T-cell (primary cell): ENCODE results near the gene OSBP2. TPM values are rescaled to one million over a fixed set of nuclear protein-coding genes. Genes with fewer than 3 reads are reported as not detected.

ENCODE experiments used
- ATAC-seq, 4 experiments: fragments of 200-7000 bp in 3 of 4; fragments of 150-1000 bp in 1 of 4; cut with Tn5 transposase; replicated peaks in 1 of 4; 1 replicate in 3 of 4; 2 replicates in 1 of 4; pipeline ENCODE4 v1.10.0; 2021; ENCODE audit warnings: moderate library complexity in 3 of 4, mild to moderate bottlenecking in 2 of 4, moderate number of reproducible peaks in 1 of 4
- CTCF ChIA-PET, 2 donors: fragments of 300-600 bp; sonication (Branson Sonifier 250); formaldehyde crosslinking; loops; one replicate each; lab custom pipeline; 2022; ENCODE audit warnings: antibody characterized with exemption in 2 of 2; lab: Charles Lee
- POLR2A ChIA-PET, 2 donors: fragments of 300-600 bp; sonication (Branson Sonifier 250); formaldehyde crosslinking; loops; one replicate each; lab custom pipeline; 2022; ENCODE audit warnings: antibody characterized with exemption in 2 of 2; lab: Charles Lee
- DNase-seq, 35 experiments: peaks; one replicate each; pipeline versions ENCODE4 v3.0.0 to v3.0.0-alpha.2; 2013 to 2023
- H3K27ac ChIP-seq: one replicate; pipeline ENCODE4 v1.5.1; 2013; ENCODE audit warnings: low read length
- H3K27me3 ChIP-seq, 2 experiments: replicated peaks in 1 of 2; 1 replicate in 1 of 2; 2 replicates in 1 of 2; pipeline versions ENCODE4 v1.6.1 to v1.7.0; 2013; ENCODE audit warnings: low read length in 1 of 2, mixed read lengths in 1 of 2; ENCODE audit not compliant: control insufficient read depth in 2 of 2, insufficient read depth in 2 of 2; ENCODE audit errors: extremely low read depth in 1 of 2
- H3K36me3 ChIP-seq, 2 donors: 1 replicate in 1 of 2; 2 replicates in 1 of 2; pipeline versions ENCODE4 v1.6.1 to v1.7.0; 2013; ENCODE audit warnings: low read length in 1 of 2; ENCODE audit not compliant: control insufficient read depth in 2 of 2, insufficient read depth in 1 of 2; ENCODE audit errors: extremely low read depth in 1 of 2
- H3K4me1 ChIP-seq, 2 experiments: 1 replicate in 1 of 2; 2 replicates in 1 of 2; pipeline versions ENCODE4 v1.6.1 to v1.7.0; 2013; ENCODE audit warnings: low read length in 2 of 2, mixed read lengths in 1 of 2; ENCODE audit not compliant: insufficient read depth in 2 of 2, control insufficient read depth in 1 of 2; ENCODE audit errors: extremely low read depth in 1 of 2
- H3K4me3 ChIP-seq, 2 donors: 1 replicate in 1 of 2; 2 replicates in 1 of 2; pipeline versions ENCODE4 v1.5.1 to v1.7.0; 2013; ENCODE audit warnings: mild to moderate bottlenecking in 2 of 2, low read length in 1 of 2, moderate library complexity in 1 of 2; ENCODE audit not compliant: control insufficient read depth in 1 of 2; ENCODE audit errors: extremely low read depth in 1 of 2
- H3K9me3 ChIP-seq: 2 replicates; pipeline ENCODE4 v1.7.0; 2013
- H3K27ac Mint-ChIP-seq, 2 donors: one replicate each; pipeline ENCODE4 v1.8.0; 2020 to 2021; ENCODE audit warnings: mild to moderate bottlenecking in 2 of 2, mixed read lengths in 2 of 2
- H3K27me3 Mint-ChIP-seq, 2 donors: one replicate each; pipeline ENCODE4 v1.8.0; 2021 to 2022; ENCODE audit warnings: mixed read lengths in 2 of 2
- H3K36me3 Mint-ChIP-seq: one replicate; pipeline ENCODE4 v1.8.0; 2021; ENCODE audit warnings: mixed read lengths
- H3K4me1 Mint-ChIP-seq, 3 donors: one replicate each; pipeline ENCODE4 v1.8.0; 2020 to 2022; ENCODE audit warnings: mixed read lengths in 3 of 3, mild to moderate bottlenecking in 1 of 3
- H3K4me3 Mint-ChIP-seq, 3 donors: one replicate each; pipeline ENCODE4 v1.8.0; 2020 to 2022; ENCODE audit warnings: mild to moderate bottlenecking in 3 of 3, mixed read lengths in 3 of 3, moderate library complexity in 3 of 3
- H3K9me3 Mint-ChIP-seq, 3 donors: one replicate each; pipeline ENCODE4 v1.8.0; 2020 to 2022; ENCODE audit warnings: mixed read lengths in 3 of 3
- WGBS: methylation state at CpG from one replicate; pipeline ENCODE4 v1.1.5; 2013; ENCODE audit warnings: missing lambda C conversion rate; ENCODE audit not compliant: insufficient coverage; 5-methylcytosine and 5-hydroxymethylcytosine counted together
- total RNA-seq, 35 experiments: library from RNA in 6 of 35; stranded (reverse) in 6 of 35; fragments of 120-200 nt in 1 of 35; gene quantifications; one replicate each; pipeline versions ENCODE4 v1.2.1 to v1.2.4 and lab custom pipeline; 2013 to 2026

Gene OSBP2
- total RNA-seq, 5 donors from 2014 or later (not counting 1 experiment from before 2014, with no cell fraction given): 1.6 to 2.8 (median 2.1) TPM

DNA sequence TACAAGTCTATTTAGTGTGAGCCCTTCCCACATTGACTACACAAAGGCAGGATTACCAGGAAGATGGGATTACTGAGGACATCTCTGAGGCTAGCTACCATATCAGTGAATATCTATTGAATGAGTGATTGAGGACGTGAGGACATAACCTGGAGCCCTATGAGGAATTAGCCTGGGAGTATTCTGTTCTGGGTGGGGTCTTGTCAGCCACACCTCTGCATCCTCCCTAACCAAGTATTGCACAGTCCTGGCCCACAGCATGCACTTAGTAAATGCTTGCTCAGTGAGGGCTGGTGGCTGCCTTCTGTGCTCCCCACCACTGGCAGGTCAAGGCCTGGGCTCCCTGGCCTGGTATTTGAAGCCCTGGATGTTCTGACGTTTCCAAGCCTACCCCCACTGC, 41.8 kb upstream of the OSBP2 start:
- Histone ChIP-seq H3K9me3 (no peaks in the 10 kb centered on the region), H3K4me1 (peaks cover 0 to 10% of the 10 kb centered on the region in 2 experiments), H3K27ac (no peak overlapping the region), H3K27me3 (no peaks in the 10 kb centered on the region), H3K36me3 (peaks cover 3 to 9% of the 10 kb centered on the region in 2 donors), H3K4me3 (no peak overlapping the region)
- peaks cover 8% of the 10 kb centered on the region for H3K36me3 Mint-ChIP-seq
- H3K4me3 Mint-ChIP-seq: no peak overlapping the region
- no CpG with 5 or more reads among the region's 2 CpGs for WGBS
- H3K27me3 Mint-ChIP-seq: no peaks in the 10 kb centered on the region
- ChIA-PET POLR2A (no interaction called here), CTCF (interaction anchor here in 1 of 2 donors (0.6 kb wide), 1 partner anchor 138 kb away, joined by 4 read pairs; no protein-coding TSS in a partner anchor)
- DNase-seq (no peak), ATAC-seq (no peak)
- no peaks in the 10 kb centered on the region for H3K9me3 Mint-ChIP-seq
- no peak overlapping the region for H3K27ac Mint-ChIP-seq
- peaks cover 0 to 18% (median 11%) of the 10 kb centered on the region in 3 donors for H3K4me1 Mint-ChIP-seq

DNA sequence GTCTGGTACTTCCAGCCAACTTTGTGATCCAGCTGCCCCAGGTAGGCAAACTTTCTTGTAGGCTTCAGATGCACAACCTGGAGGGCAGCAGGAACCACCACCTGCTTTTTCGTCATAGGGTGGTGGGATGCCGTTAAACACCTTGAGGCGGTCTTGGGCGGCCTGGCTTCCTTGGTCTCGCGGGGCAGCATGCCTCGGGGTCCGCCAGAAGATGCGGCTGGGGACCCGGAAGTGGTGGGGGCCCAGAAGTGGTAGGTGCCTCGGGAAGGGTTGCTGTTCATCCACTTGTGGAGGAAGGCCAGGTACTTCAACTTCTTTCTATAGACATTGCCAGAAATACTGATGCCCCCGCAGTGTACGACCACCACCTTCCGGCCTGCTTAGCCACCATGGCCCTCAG, 40.3 kb upstream of the OSBP2 start:
- 97% methylated on average over 6 of the region's 14 CpGs for WGBS
- Histone ChIP-seq H3K36me3 (peaks cover 3 to 9% of the 10 kb centered on the region in 2 donors), H3K27ac (no peak overlapping the region), H3K9me3 (no peaks in the 10 kb centered on the region), H3K4me3 (no peak overlapping the region), H3K27me3 (no peaks in the 10 kb centered on the region), H3K4me1 (peaks cover 0 to 5% of the 10 kb centered on the region in 2 experiments)
- Mint-ChIP-seq H3K36me3 (peaks cover 18% of the 10 kb centered on the region), H3K4me1 (peaks cover 0 to 13% (median 6%) of the 10 kb centered on the region in 3 donors), H3K27me3 (no peaks in the 10 kb centered on the region), H3K9me3 (no peaks in the 10 kb centered on the region), H3K27ac (no peak overlapping the region), H3K4me3 (no peak overlapping the region)
- POLR2A ChIA-PET: no interaction called here
- DNase-seq (no peak), ATAC-seq (no peak)
- CTCF ChIA-PET: no interaction called here

DNA sequence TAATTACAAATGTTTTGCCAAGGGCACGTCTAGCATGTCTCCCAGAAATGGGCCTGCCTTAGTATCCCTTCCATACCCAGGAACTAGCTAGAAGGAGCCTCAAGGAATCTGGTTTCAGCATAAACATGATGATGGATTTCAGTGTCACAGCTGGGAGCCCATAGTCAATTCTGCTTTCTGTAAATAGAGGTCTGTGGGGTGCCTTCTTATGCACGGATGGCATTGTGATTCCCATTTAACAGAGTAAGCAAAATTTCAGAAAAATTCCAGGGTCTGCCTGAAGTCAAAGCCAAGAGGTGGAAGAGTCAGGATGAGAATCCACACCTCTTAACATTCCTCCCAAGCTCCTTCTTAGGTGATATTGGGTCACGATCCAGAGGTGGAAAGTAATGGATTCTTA, 39.1 kb upstream of the OSBP2 start:
- H3K27me3 ChIP-seq: no peaks in the 10 kb centered on the region
- Mint-ChIP-seq H3K36me3 (peaks cover 30% of the 10 kb centered on the region), H3K4me3 (no peak overlapping the region), H3K4me1 (peaks cover 0 to 8% (median 2%) of the 10 kb centered on the region in 3 donors), H3K27ac (no peak overlapping the region), H3K27me3 (no peaks in the 10 kb centered on the region), H3K9me3 (no peaks in the 10 kb centered on the region)
- ATAC-seq: no peak
- no CpG with 5 or more reads among the region's 3 CpGs for WGBS
- no peaks in the 10 kb centered on the region for H3K9me3 ChIP-seq
- peaks cover under 1 to 9% of the 10 kb centered on the region in 2 donors for H3K36me3 ChIP-seq
- no peak overlapping the region for H3K4me3 ChIP-seq
- H3K4me1 ChIP-seq: no peaks in the 10 kb centered on the region
- ChIA-PET CTCF (interaction anchor here in 1 of 2 donors (0.7 kb wide), 2 partner anchors 548 to 563 kb away, joined by 4 read pairs; no protein-coding TSS in a partner anchor), POLR2A (no interaction called here)
- no peak overlapping the region for H3K27ac ChIP-seq
- DNase-seq: no peak

DNA sequence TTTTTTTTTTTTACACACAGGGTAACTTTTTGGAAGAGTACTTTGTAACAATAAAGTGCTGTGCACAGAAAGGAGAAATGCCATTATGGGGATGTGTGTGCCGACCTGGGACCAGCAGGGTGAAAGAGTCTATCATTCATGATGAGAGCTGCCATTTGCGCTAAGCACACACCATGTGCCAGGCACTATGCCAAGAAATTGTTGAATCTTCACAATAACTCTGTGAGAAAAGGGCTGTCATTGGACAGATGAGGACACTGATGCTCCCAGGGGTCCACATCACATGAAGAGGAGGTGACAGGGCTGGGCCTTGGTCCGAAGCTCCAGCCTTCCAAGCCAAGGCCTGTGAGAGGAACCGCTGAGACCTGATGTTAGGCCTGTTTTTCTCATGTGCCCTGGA, 32.6 kb upstream of the OSBP2 start:
- Mint-ChIP-seq H3K9me3 (no peaks in the 10 kb centered on the region), H3K27ac (no peak overlapping the region), H3K36me3 (peaks cover 48% of the 10 kb centered on the region), H3K4me1 (peaks cover 20 to 23% (median 23%) of the 10 kb centered on the region in 3 donors), H3K27me3 (no peaks in the 10 kb centered on the region), H3K4me3 (no peak overlapping the region)
- ChIA-PET CTCF (no interaction called here), POLR2A (no interaction called here)
- DNase-seq (no peak), ATAC-seq (no peak)
- no peak overlapping the region for H3K27ac ChIP-seq
- no peak overlapping the region for H3K4me3 ChIP-seq
- 100% methylated on average over 1 of the region's 4 CpGs for WGBS
- H3K9me3 ChIP-seq: no peaks in the 10 kb centered on the region
- H3K36me3 ChIP-seq: peaks cover 0 to 28% of the 10 kb centered on the region in 2 donors
- peaks cover 5 to 11% of the 10 kb centered on the region in 2 experiments for H3K4me1 ChIP-seq
- no peaks in the 10 kb centered on the region for H3K27me3 ChIP-seq

DNA sequence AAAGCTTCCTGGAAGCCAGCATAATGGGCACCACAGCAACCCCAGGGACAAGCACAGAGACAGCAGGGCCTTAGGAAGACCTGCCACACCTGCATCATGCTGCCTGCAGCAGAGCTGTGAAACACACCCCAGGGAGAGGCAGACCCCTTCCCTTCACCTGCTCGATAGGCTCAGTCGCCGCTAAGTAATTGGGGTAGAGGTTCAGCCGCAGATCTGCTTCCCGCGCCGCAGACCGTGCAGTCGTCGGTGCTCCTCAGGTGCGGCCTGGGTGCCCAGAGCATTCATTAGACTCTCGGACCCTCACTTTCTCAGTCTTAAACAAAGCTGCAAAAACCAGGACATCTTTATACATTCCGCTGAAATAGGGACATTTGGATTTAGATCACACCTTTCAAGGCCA, 29.9 kb upstream of the OSBP2 start:
- DNase-seq (no peak), ATAC-seq (no peak)
- no peak overlapping the region for H3K4me3 ChIP-seq
- Mint-ChIP-seq H3K27ac (no peak overlapping the region), H3K9me3 (no peaks in the 10 kb centered on the region), H3K27me3 (no peaks in the 10 kb centered on the region), H3K4me1 (peaks cover 26 to 34% (median 29%) of the 10 kb centered on the region in 3 donors), H3K36me3 (peaks cover 32% of the 10 kb centered on the region), H3K4me3 (no peak overlapping the region)
- ChIA-PET CTCF (no interaction called here), POLR2A (no interaction called here)
- H3K4me1 ChIP-seq: peaks cover 6 to 24% of the 10 kb centered on the region in 2 experiments
- H3K36me3 ChIP-seq: peaks cover 0 to 28% of the 10 kb centered on the region in 2 donors
- H3K9me3 ChIP-seq: no peaks in the 10 kb centered on the region
- 94% methylated on average over 12 of the region's 13 CpGs for WGBS
- no peak overlapping the region for H3K27ac ChIP-seq
- peaks cover 4 to 5% of the 10 kb centered on the region in 2 experiments for H3K27me3 ChIP-seq

DNA sequence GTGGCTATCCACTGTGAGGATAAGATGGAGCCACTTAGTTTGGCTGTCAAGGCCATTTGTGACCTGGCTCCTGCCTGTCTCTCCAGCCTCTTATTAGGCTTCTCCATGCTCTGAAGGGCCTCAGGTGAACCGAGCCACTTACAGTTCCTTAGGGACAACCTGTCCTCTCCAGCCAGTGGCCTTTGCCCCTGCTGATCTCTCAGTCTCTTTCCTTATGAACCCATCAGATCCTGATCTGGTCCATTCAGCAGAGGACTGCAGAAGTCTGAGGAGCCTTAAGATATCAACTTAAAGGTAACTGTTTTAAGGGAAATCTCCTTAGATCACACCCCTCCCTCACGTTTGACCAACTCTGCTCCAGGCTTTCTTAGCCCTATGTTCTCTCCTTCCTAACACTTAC, 29.4 kb upstream of the OSBP2 start:
- Histone ChIP-seq H3K27ac (no peak overlapping the region), H3K4me1 (peaks cover 6 to 24% of the 10 kb centered on the region in 2 experiments), H3K36me3 (peaks cover 0 to 28% of the 10 kb centered on the region in 2 donors), H3K4me3 (no peak overlapping the region), H3K9me3 (no peaks in the 10 kb centered on the region), H3K27me3 (peaks cover 4 to 5% of the 10 kb centered on the region in 2 experiments)
- CTCF ChIA-PET: no interaction called here
- DNase-seq (no peak), ATAC-seq (no peak)
- WGBS: 100% methylated on average over 1 of the region's 2 CpGs
- Mint-ChIP-seq H3K27me3 (no peaks in the 10 kb centered on the region), H3K9me3 (no peaks in the 10 kb centered on the region), H3K27ac (no peak overlapping the region), H3K36me3 (peaks cover 28% of the 10 kb centered on the region), H3K4me3 (no peak overlapping the region), H3K4me1 (peaks cover 26 to 34% (median 29%) of the 10 kb centered on the region in 3 donors)
- POLR2A ChIA-PET: no interaction called here
